HEK293T (cell line): Measurements from ENCODE around the gene FOXJ2.
"Not testable (repeated sequence)": the region's sequence is repeated elsewhere in the genome, so short reads cannot be mapped to it uniquely, and the experiment has no call there.

Experiments used
- CTCF ChIA-PET: fragments of 350-600 bp; formaldehyde crosslinking; extraction: SDS; loops from one replicate; lab custom pipeline; 2021; ENCODE audit warnings: antibody characterized with exemption, inconsistent platforms; lab: Yijun Ruan, JAX
- POLR2A ChIA-PET: fragments of 350-600 bp; formaldehyde crosslinking; extraction: SDS; loops from one replicate; lab custom pipeline; 2020; ENCODE audit warnings: antibody characterized with exemption, inconsistent platforms; lab: Yijun Ruan, JAX
- DNase-seq: peaks from one replicate; pipeline ENCODE4 v3.0.0; 2012; ENCODE audit warnings: mixed read lengths; ENCODE audit errors: extremely low spot score
- ARNT ChIP-seq: fragments of 450-650 bp; IDR thresholded peaks from 2 replicates; pipeline ENCODE4 v1.6.1; 2017; ENCODE audit warnings: mild to moderate bottlenecking
- BHLHE40 ChIP-seq: fragments of 450-650 bp; IDR thresholded peaks from 2 replicates; pipeline ENCODE4 v1.6.1; 2016; ENCODE audit warnings: mild to moderate bottlenecking, moderate library complexity, borderline replicate concordance
- CTBP1 ChIP-seq: fragments of 450-650 bp; IDR thresholded peaks from 2 replicates; pipeline ENCODE4 v1.6.1; 2016; ENCODE audit warnings: borderline replicate concordance
- ELF4 ChIP-seq: fragments of 450-650 bp; IDR thresholded peaks from 2 replicates; pipeline ENCODE4 v1.6.1; 2017; ENCODE audit warnings: antibody characterized with exemption
- FOXA1 ChIP-seq: fragments of 450-650 bp; IDR thresholded peaks from 2 replicates; pipeline ENCODE4 v1.6.1; 2016; ENCODE audit warnings: mild to moderate bottlenecking
- FOXK2 ChIP-seq: fragments of 450-650 bp; IDR thresholded peaks from 2 replicates; pipeline ENCODE4 v1.6.1; 2016; ENCODE audit warnings: mild to moderate bottlenecking
- FOXM1 ChIP-seq: fragments of 450-650 bp; IDR thresholded peaks from 2 replicates; pipeline ENCODE4 v1.6.1; 2017; ENCODE audit warnings: mild to moderate bottlenecking, borderline replicate concordance
- HDGF ChIP-seq: fragments of 450-650 bp; IDR thresholded peaks from 2 replicates; pipeline ENCODE4 v1.6.1; 2017; ENCODE audit warnings: antibody characterized with exemption, borderline replicate concordance
- L3MBTL2 ChIP-seq: fragments of 450-650 bp; conservative IDR thresholded peaks from 2 replicates; pipeline ENCODE4 v1.6.1; 2016; ENCODE audit warnings: mild to moderate bottlenecking
- LEF1 ChIP-seq: fragments of 450-650 bp; IDR thresholded peaks from 2 replicates; pipeline ENCODE4 v1.6.1; 2017; ENCODE audit warnings: mild to moderate bottlenecking, borderline replicate concordance
- NFRKB ChIP-seq: fragments of 450-650 bp; IDR thresholded peaks from 2 replicates; pipeline ENCODE4 v1.6.1; 2016; ENCODE audit warnings: mild to moderate bottlenecking, moderate library complexity
- SP1 ChIP-seq: fragments of 450-650 bp; IDR thresholded peaks from 2 replicates; pipeline ENCODE4 v1.6.1; 2017
- SUZ12 ChIP-seq: fragments of 450-650 bp; IDR thresholded peaks from 2 replicates; pipeline ENCODE4 v1.6.1; 2016; ENCODE audit warnings: mild to moderate bottlenecking
- TARDBP ChIP-seq: fragments of 450-650 bp; IDR thresholded peaks from 2 replicates; pipeline ENCODE4 v1.6.1; 2016
- ZNF384 ChIP-seq: fragments of 450-650 bp; IDR thresholded peaks from 2 replicates; pipeline ENCODE4 v1.6.1; 2016
- TF ChIP-seq, protein P1 (sequence below): fragments of 450-650 bp; IDR thresholded peaks from 2 replicates; pipeline ENCODE4 v1.6.1; 2016

FOXJ2 gene

DNA sequence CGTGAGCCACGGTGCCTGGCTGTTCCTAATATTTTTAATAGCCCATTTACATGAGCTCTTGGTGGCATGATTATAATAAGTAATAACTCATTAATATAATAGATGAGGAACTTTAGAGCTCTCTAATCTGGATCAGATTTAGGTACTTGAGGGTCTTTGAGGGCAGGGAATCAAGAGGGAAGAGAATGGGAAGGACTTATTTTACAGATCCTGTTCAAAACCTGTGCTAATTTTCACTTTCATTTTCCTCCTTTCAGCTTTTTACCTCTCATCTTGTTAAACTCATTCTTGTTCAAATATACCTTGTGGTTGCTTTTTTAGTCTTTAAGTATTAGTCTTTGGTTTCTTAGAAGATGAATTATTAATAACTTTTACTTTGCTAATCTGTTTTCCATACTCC is 55.1 kb downstream of the FOXJ2 start:
- ChIA-PET POLR2A (no interaction called here), CTCF (interaction anchor here (0.6 kb wide), 1 partner anchor 151 kb away, joined by 3 read pairs; no protein-coding TSS in a partner anchor)
- no peak for TF ChIP-seq SP1
- no peak for TF ChIP-seq ELF4
- TF ChIP-seq LEF1 = no peak
- no peak for TF ChIP-seq ZNF384
- no peak for TF ChIP-seq L3MBTL2
- no peak for TF ChIP-seq FOXK2
- TF ChIP-seq NFRKB = no peak
- TF ChIP-seq FOXM1 = no peak
- no peak for TF ChIP-seq SUZ12
- no peak for TF ChIP-seq FOXA1
- TF ChIP-seq BHLHE40 = no peak
- TF ChIP-seq HDGF = no peak
- TF ChIP-seq CTBP1 = no peak
- TF ChIP-seq, protein P1, sequence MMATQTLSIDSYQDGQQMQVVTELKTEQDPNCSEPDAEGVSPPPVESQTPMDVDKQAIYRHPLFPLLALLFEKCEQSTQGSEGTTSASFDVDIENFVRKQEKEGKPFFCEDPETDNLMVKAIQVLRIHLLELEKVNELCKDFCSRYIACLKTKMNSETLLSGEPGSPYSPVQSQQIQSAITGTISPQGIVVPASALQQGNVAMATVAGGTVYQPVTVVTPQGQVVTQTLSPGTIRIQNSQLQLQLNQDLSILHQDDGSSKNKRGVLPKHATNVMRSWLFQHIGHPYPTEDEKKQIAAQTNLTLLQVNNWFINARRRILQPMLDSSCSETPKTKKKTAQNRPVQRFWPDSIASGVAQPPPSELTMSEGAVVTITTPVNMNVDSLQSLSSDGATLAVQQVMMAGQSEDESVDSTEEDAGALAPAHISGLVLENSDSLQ = no peak
- no peak for TF ChIP-seq ARNT
- TF ChIP-seq TARDBP = no peak

DNA sequence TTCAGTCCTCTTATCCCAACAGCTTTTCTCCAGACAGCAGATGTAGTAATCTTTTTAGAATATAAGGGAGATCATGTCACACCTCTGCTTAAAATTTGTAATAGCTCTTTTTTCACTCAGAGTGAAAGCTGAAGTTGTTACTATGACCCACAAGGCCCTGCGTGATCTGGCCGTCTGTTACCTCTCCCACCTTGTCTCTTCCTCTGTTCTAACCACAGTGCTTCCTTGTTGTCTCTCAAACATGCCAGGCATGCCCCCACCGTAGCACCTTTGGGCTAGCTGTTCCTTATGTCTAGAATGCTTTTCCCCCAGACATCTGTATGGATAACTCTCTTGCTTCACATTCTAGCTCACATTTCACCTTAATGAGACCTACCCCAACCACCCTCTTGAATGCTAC is 56.1 kb downstream of the FOXJ2 start:
- no peak for DNase-seq
- CTCF ChIA-PET = no interaction called here
- no peak for TF ChIP-seq TARDBP
- TF ChIP-seq SP1 = no peak
- no peak for TF ChIP-seq ELF4
- TF ChIP-seq, protein P1 = no peak
- TF ChIP-seq FOXM1 = no peak
- no peak for TF ChIP-seq L3MBTL2
- TF ChIP-seq FOXK2 = no peak
- TF ChIP-seq LEF1 = no peak
- no peak for TF ChIP-seq SUZ12
- no peak for TF ChIP-seq HDGF
- no peak for TF ChIP-seq ZNF384
- POLR2A ChIA-PET = no interaction called here

More for the DNA sequence above, 55.1 kb downstream of the FOXJ2 start:
- DNase-seq = no peak

DNA sequence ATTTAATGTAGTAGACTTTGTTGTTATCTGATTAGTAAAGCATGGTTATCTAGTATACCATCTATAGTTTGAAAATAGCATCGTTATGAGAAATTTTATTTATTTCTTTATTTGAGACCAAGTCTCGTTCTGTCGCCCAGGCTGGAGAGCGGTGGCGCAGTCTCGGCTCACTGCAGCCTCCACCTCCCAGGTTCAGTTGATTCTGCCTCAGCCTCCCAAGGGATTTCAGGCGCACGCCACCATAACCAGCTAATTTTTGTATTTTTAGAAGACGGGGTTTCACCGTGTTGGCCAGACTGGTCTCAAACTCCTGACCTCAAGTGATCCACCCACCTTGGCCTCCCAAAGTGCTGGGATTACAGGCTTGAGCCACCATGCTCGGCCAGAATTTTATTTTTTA is 56.8 kb downstream of the FOXJ2 start:
- CTCF ChIA-PET, DNase-seq, POLR2A ChIA-PET: not testable (repeated sequence)

DNA sequence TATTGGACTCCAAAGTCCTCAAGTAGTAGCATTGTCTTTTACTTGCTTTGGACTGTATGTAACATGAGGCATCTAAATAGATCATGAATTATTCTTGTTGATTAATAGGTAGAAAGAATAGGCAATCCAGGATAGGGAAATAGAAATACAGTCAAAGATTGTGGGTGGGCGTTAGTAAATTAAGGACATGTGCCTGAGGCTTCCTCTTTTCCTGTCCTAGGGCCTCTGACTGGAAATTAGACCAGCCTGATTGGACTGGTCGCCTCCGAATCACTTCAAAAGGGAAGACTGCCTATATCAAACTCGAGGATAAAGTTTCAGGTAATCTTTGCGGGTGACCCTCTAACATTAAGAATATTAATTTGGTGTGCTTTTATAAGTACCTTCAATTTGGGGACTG is 57.2 kb downstream of the FOXJ2 start:
- DNase-seq = no peak
- ChIA-PET CTCF (no interaction called here), POLR2A (no interaction called here)
- TF ChIP-seq L3MBTL2 (no peak), SP1 (no peak), CTBP1 (no peak), ZNF384 (no peak), ELF4 (no peak), NFRKB (no peak), LEF1 (no peak), FOXA1 (no peak), ARNT (no peak), FOXK2 (no peak), BHLHE40 (no peak), HDGF (no peak), FOXM1 (no peak), SUZ12 (no peak), TARDBP (no peak)
- TF ChIP-seq, protein P1 = no peak

DNA sequence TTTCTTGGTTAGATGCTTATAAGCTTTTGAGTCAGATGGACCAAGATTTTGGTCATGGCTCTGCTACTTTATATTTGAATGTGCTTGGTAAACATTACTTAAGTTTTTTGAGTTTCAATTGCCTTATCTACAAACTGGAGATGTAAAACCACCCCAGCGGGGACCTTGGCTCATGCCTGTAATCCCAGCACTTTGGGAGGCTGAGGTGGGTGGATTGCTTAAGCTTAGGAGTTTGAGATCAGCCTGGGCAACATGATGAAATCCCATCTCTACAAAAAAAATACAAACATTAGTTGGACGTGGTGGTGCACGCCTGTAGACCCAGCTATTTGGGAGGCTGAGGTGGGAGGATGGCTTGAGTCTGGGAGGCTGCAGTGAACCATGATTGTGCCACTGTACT is 60.8 kb downstream of the FOXJ2 start:
- ChIA-PET POLR2A (no interaction called here), CTCF (no interaction called here)
- TF ChIP-seq BHLHE40 = no peak
- no peak for TF ChIP-seq FOXM1
- TF ChIP-seq TARDBP = no peak
- no peak for TF ChIP-seq ZNF384
- no peak for TF ChIP-seq CTBP1
- TF ChIP-seq SP1 = no peak
- no peak for TF ChIP-seq L3MBTL2
- TF ChIP-seq HDGF = no peak
- TF ChIP-seq, protein P1 = no peak
- TF ChIP-seq FOXA1 = no peak
- TF ChIP-seq LEF1 = no peak
- no peak for TF ChIP-seq ELF4
- DNase-seq = no peak
